ENCODE results near the gene IL17REL. TPM values are rescaled to one million over a fixed set of nuclear protein-coding genes. Genes with fewer than 3 reads are reported as not detected.

Gene IL17REL
- total and polyA plus RNA-seq, 10 of the 15 experiments (the other 5 are each of a cell fraction or from before 2014, with no cell fraction given) = 0.03 TPM; not detected in 9

DNA sequence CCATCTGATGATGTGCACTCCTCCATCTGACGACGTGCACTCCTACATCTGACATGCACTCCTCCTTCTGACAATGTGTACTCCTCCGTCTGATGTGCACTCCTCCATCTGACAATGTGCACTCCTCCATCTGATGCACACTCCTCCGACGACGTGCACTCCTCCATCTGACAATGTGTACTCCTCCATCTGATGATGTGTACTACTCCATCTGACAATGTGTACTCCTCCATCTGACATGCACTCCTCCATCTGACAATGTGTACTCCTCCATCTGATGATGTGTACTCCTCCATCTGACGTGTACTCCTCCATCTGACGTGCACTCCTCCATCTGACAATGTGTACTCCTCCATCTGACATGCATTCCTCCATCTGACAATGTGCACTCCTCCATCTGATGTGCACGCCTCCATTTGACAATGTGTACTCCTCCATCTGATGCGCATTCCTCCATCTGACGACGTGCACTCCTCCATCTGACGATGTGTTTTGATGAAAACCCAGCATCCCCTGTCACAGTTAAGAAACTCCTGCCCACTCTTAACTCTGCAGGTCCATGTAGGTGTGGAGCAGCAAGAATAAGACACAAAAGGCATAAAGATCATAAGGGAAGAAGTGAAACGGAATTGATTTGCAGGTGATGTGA, 9.7 kb upstream of the IL17REL start:
- Histone ChIP-seq H3K4me2 (ENCODE audit: control insufficient read depth, insufficient read depth) (no peak overlapping the region), H3K79me2 (ENCODE audit: control insufficient read depth, insufficient read depth, low read length) (no peaks in the 10 kb centered on the region), H3K9me3 (replicated peaks; ENCODE audit: control insufficient read depth, insufficient read depth, low read length) (no peaks in the 10 kb centered on the region; the same call in 2 of the 3 replicates), H2AFZ (ENCODE audit: control insufficient read depth, low read depth, low read length) (no peak overlapping the region), H3K4me3 (no peak overlapping the region), H3K27ac (ENCODE audit: control insufficient read depth, insufficient read depth) (no peak overlapping the region), H3K36me3 (ENCODE audit: control insufficient read depth in 2 of 2, insufficient read depth in 2 of 2, low read length in 1 of 2) (no peaks in the 10 kb centered on the region), H4K20me1 (ENCODE audit: control insufficient read depth, insufficient read depth) (no peaks in the 10 kb centered on the region), H3K4me1 (ENCODE audit: control insufficient read depth, insufficient read depth, low read length) (peaks cover 7% of the 10 kb centered on the region), H3K9ac (ENCODE audit: control insufficient read depth, insufficient read depth, low read length) (no peak overlapping the region), H3K27me3 (replicated peaks in 1 of 2; ENCODE audit: control insufficient read depth in 2 of 2, insufficient read depth in 2 of 2, low read length in 1 of 2) (peaks cover 0 to 5% of the 10 kb centered on the region in 2 experiments; a peak in 2 of 4 replicates)
- in situ Hi-C loops (cut with MboI) (no loop called here), intact Hi-C loops (cut with micrococcal nuclease; ENCODE audit: unreplicated experiment) (no loop called here)
- RAD21 ChIA-PET (ENCODE audit: unreplicated experiment) = no interaction called here
- ATAC-seq (no peak), DNase-seq (ENCODE audit: low read depth, low spot score) (no peak), FAIRE-seq (no peak)
- POLR2A ChIA-PET = no interaction called here
- WGBS (ENCODE audit: insufficient coverage, insufficient replicate concordance, low lambda C conversion rate, missing lambda C conversion rate) = 91% methylated on average over 13 of the region's 14 CpGs
- CTCF ChIA-PET = no interaction called here
- BruUV-seq (replicated peaks) = no TSS peak
- TF ChIP-seq ZSCAN29 (IDR thresholded peaks at IDR 0.05) (no peak), MEF2A (IDR thresholded peaks at IDR 0.05; ENCODE audit: insufficient read depth, low read depth, low read length) (no peak), EGR1 (IDR thresholded peaks at IDR 0.05; ENCODE audit: borderline replicate concordance in 1 of 2, low read depth in 2 of 2, low read length in 2 of 2) (no peak), CBFB (IDR thresholded peaks at IDR 0.05; ENCODE audit: low read depth) (no peak), YY1 (IDR thresholded peaks at IDR 0.05; ENCODE audit: low read depth, low read length) (no peak), SIX5 (IDR thresholded peaks at IDR 0.05; ENCODE audit: low read depth, low read length, severe bottlenecking) (no peak), POLR2A (IDR thresholded peaks at IDR 0.05; ENCODE audit: low read depth, low read length) (no peak), MTA3 (IDR thresholded peaks at IDR 0.05; ENCODE audit: borderline replicate concordance, low read length) (no peak), HDGF (IDR thresholded peaks at IDR 0.05) (no peak), YBX1 (IDR thresholded peaks at IDR 0.05) (no peak)
- TF ChIP-seq, protein P1, sequence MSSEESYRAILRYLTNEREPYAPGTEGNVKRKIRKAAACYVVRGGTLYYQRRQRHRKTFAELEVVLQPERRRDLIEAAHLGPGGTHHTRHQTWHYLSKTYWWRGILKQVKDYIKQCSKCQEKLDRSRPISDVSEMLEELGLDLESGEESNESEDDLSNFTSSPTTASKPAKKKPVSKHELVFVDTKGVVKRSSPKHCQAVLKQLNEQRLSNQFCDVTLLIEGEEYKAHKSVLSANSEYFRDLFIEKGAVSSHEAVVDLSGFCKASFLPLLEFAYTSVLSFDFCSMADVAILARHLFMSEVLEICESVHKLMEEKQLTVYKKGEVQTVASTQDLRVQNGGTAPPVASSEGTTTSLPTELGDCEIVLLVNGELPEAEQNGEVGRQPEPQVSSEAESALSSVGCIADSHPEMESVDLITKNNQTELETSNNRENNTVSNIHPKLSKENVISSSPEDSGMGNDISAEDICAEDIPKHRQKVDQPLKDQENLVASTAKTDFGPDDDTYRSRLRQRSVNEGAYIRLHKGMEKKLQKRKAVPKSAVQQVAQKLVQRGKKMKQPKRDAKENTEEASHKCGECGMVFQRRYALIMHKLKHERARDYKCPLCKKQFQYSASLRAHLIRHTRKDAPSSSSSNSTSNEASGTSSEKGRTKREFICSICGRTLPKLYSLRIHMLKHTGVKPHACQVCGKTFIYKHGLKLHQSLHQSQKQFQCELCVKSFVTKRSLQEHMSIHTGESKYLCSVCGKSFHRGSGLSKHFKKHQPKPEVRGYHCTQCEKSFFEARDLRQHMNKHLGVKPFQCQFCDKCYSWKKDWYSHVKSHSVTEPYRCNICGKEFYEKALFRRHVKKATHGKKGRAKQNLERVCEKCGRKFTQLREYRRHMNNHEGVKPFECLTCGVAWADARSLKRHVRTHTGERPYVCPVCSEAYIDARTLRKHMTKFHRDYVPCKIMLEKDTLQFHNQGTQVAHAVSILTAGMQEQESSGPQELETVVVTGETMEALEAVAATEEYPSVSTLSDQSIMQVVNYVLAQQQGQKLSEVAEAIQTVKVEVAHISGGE (CRISPR knock-in tag; IDR thresholded peaks at IDR 0.05) = no peak
- SMC1A ChIA-PET (ENCODE audit: uncharacterized antibody, unreplicated experiment) = no interaction called here
